Measurements from ENCODE around the gene E2F2.

DNA sequence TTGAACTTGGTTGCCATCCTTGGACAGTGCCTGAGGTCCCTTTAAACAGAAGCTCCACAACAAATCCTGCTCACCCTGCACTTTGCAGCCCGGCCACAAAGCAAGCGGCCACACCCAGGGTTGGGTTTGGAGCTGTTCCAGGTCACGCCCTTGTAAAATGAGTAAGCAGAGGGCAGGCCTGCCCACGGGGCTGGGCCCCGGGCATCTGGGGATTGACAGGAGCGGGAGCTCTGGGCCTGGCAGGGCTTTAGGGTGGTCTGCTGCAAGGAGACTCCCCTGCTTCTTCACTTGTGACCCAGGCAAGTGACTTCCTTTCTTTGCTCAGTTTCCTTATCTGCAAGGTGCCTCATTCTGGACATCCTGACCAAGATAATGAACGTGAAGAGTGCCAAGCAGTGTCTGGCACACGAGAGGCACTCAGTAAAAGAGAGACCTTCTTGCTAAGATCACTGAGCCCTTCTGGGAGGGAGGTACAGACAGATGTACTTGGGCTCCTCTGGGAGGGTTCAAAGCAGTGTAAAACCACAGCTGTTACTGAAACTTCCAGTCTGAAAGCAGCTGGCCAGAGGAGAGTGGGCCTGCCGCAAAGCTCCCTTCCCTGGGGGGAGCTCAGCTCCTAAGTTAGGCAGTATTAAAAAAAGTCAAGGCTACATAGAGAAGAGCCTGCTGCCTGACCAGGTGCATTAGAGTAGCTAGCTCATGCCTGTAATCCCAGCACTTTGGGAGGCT, 2.6 kb downstream of the E2F2 start:
- TF ChIP-seq, protein P1, sequence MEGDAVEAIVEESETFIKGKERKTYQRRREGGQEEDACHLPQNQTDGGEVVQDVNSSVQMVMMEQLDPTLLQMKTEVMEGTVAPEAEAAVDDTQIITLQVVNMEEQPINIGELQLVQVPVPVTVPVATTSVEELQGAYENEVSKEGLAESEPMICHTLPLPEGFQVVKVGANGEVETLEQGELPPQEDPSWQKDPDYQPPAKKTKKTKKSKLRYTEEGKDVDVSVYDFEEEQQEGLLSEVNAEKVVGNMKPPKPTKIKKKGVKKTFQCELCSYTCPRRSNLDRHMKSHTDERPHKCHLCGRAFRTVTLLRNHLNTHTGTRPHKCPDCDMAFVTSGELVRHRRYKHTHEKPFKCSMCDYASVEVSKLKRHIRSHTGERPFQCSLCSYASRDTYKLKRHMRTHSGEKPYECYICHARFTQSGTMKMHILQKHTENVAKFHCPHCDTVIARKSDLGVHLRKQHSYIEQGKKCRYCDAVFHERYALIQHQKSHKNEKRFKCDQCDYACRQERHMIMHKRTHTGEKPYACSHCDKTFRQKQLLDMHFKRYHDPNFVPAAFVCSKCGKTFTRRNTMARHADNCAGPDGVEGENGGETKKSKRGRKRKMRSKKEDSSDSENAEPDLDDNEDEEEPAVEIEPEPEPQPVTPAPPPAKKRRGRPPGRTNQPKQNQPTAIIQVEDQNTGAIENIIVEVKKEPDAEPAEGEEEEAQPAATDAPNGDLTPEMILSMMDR (IDR thresholded peaks at IDR 0.05 in 2 of 3, conservative IDR thresholded peaks at IDR 0.05 in 1 of 3; ENCODE audit: borderline replicate concordance in 1 of 3, insufficient read depth in 1 of 3, low read depth in 2 of 3, low read length in 2 of 3): no peak
- TF ChIP-seq POLR2A (IDR thresholded peaks at IDR 0.05; ENCODE audit: borderline replicate concordance, extremely low read depth, insufficient read depth, insufficient read length): no peak
- no peak for TF ChIP-seq SIN3A (IDR thresholded peaks at IDR 0.05; ENCODE audit: low read depth)
- no peak for TF ChIP-seq YY1 (IDR thresholded peaks at IDR 0.05; ENCODE audit: extremely low read depth, insufficient replicate concordance, low read depth, low read length)
- peak; percentile 59 for TF ChIP-seq POLR2AphosphoS5 (IDR thresholded peaks at IDR 0.05; ENCODE audit: low read depth, low read length)
- TF ChIP-seq, protein P2, sequence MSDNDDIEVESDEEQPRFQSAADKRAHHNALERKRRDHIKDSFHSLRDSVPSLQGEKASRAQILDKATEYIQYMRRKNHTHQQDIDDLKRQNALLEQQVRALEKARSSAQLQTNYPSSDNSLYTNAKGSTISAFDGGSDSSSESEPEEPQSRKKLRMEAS (IDR thresholded peaks at IDR 0.05): peak; percentile 69; the same call in 1 of the 2 replicates
- no peak for TF ChIP-seq RAD21 (IDR thresholded peaks at IDR 0.05; ENCODE audit: low read depth)
- no peak for TF ChIP-seq EZH2phosphoT487 (IDR thresholded peaks at IDR 0.05; ENCODE audit: borderline replicate concordance)
- TF ChIP-seq REST (IDR thresholded peaks at IDR 0.05; ENCODE audit: low read depth): no peak
- TF ChIP-seq CEBPB (IDR thresholded peaks at IDR 0.05; ENCODE audit: low read depth): no peak

Measured in HCT116 (cell line).